ENCODE results near the gene FSCB. TPM values are rescaled to one million over a fixed set of nuclear protein-coding genes. Genes with fewer than 3 reads are reported as not detected.

The FSCB gene
- total RNA-seq, 1 experiment from 2014 or later: not detected

GRCh38 chr14:44497148-44497547 is 9.9 kb downstream of the FSCB start:
- H3K4me3 ChIP-seq (ENCODE audit: low read depth in 2 of 2, low read length in 2 of 2): no peak overlapping the region
- no peaks in the 10 kb centered on the region for H3K36me3 ChIP-seq (ENCODE audit: control insufficient read depth, insufficient read depth, low read length)
- no peak for ATAC-seq
- no TSS peak for BruUV-seq (replicated peaks)
- DNase-seq (ENCODE audit: low read depth, low spot score): no peak
- ChIA-PET CTCF (no interaction called here), POLR2A (no interaction called here)
- no peaks in the 10 kb centered on the region for H3K9me3 ChIP-seq (ENCODE audit: control insufficient read depth, insufficient read depth, low read depth, low read length)
- no peaks in the 10 kb centered on the region for H3K4me1 ChIP-seq (ENCODE audit: control insufficient read depth, insufficient read depth, low read length)
- no peak overlapping the region for H3K27ac ChIP-seq (ENCODE audit: low read length)
- no peaks in the 10 kb centered on the region for H3K27me3 ChIP-seq (ENCODE audit: control insufficient read depth, insufficient read depth, low read length)
- TF ChIP-seq TCF7L2 (IDR thresholded peaks at IDR 0.05; ENCODE audit: low read depth, low read length): no peak
- TF ChIP-seq, protein P1, sequence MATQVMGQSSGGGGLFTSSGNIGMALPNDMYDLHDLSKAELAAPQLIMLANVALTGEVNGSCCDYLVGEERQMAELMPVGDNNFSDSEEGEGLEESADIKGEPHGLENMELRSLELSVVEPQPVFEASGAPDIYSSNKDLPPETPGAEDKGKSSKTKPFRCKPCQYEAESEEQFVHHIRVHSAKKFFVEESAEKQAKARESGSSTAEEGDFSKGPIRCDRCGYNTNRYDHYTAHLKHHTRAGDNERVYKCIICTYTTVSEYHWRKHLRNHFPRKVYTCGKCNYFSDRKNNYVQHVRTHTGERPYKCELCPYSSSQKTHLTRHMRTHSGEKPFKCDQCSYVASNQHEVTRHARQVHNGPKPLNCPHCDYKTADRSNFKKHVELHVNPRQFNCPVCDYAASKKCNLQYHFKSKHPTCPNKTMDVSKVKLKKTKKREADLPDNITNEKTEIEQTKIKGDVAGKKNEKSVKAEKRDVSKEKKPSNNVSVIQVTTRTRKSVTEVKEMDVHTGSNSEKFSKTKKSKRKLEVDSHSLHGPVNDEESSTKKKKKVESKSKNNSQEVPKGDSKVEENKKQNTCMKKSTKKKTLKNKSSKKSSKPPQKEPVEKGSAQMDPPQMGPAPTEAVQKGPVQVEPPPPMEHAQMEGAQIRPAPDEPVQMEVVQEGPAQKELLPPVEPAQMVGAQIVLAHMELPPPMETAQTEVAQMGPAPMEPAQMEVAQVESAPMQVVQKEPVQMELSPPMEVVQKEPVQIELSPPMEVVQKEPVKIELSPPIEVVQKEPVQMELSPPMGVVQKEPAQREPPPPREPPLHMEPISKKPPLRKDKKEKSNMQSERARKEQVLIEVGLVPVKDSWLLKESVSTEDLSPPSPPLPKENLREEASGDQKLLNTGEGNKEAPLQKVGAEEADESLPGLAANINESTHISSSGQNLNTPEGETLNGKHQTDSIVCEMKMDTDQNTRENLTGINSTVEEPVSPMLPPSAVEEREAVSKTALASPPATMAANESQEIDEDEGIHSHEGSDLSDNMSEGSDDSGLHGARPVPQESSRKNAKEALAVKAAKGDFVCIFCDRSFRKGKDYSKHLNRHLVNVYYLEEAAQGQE (IDR thresholded peaks at IDR 0.05; ENCODE audit: insufficient read depth in 1 of 2, low read depth in 2 of 2, low read length in 1 of 2): no peak
- TF ChIP-seq, protein P2, sequence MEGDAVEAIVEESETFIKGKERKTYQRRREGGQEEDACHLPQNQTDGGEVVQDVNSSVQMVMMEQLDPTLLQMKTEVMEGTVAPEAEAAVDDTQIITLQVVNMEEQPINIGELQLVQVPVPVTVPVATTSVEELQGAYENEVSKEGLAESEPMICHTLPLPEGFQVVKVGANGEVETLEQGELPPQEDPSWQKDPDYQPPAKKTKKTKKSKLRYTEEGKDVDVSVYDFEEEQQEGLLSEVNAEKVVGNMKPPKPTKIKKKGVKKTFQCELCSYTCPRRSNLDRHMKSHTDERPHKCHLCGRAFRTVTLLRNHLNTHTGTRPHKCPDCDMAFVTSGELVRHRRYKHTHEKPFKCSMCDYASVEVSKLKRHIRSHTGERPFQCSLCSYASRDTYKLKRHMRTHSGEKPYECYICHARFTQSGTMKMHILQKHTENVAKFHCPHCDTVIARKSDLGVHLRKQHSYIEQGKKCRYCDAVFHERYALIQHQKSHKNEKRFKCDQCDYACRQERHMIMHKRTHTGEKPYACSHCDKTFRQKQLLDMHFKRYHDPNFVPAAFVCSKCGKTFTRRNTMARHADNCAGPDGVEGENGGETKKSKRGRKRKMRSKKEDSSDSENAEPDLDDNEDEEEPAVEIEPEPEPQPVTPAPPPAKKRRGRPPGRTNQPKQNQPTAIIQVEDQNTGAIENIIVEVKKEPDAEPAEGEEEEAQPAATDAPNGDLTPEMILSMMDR (IDR thresholded peaks at IDR 0.05): no peak
- TF ChIP-seq POLR2AphosphoS5 (IDR thresholded peaks at IDR 0.05; ENCODE audit: low read depth, low read length): no peak
- TF ChIP-seq SIN3A (IDR thresholded peaks at IDR 0.05; ENCODE audit: borderline replicate concordance, insufficient read depth, low read depth, low read length): no peak
- in situ Hi-C loops (cut with HindIII; ENCODE audit: low pct_unique_long_range_greater_than_20kb, low sequenced_read_pairs): no loop called here
- intact Hi-C loops (cut with micrococcal nuclease; ENCODE audit: unreplicated experiment): no loop called here

DNA sequence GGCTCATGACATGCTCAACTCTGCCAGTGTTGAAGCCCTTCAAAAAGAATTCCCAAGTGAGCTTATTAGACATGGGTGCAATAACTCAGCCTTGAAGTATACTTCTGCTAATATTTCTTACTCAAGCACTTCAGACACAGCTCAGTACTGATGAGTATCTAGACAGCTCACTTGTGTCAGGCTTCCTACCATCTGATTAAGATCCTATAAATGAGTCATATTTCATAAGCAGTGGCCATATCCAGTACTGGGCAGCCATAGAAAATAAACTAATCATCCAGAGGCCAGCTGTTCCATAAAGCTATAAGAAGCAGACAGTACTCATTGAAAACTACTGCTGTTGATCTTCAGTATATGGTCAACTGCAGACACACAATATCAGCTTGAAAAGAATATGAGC is 12.9 kb downstream of the FSCB start:
- in situ Hi-C loops (cut with HindIII; ENCODE audit: low pct_unique_long_range_greater_than_20kb, low sequenced_read_pairs) (no loop called here), intact Hi-C loops (cut with micrococcal nuclease; ENCODE audit: unreplicated experiment) (no loop called here)
- ATAC-seq (no peak), DNase-seq (ENCODE audit: low read depth, low spot score) (no peak)
- CTCF ChIA-PET: no interaction called here
- H3K27me3 ChIP-seq (ENCODE audit: control insufficient read depth, insufficient read depth, low read length): no peaks in the 10 kb centered on the region
- no peaks in the 10 kb centered on the region for H3K4me1 ChIP-seq (ENCODE audit: control insufficient read depth, insufficient read depth, low read length)
- H3K4me3 ChIP-seq (ENCODE audit: low read depth in 2 of 2, low read length in 2 of 2): no peak overlapping the region
- TF ChIP-seq TCF7L2 (IDR thresholded peaks at IDR 0.05; ENCODE audit: low read depth, low read length): no peak
- no peak for TF ChIP-seq SIN3A (IDR thresholded peaks at IDR 0.05; ENCODE audit: borderline replicate concordance, insufficient read depth, low read depth, low read length)
- TF ChIP-seq, protein P2 (IDR thresholded peaks at IDR 0.05): no peak
- TF ChIP-seq POLR2AphosphoS5 (IDR thresholded peaks at IDR 0.05; ENCODE audit: low read depth, low read length): no peak
- H3K9me3 ChIP-seq (ENCODE audit: control insufficient read depth, insufficient read depth, low read depth, low read length): no peaks in the 10 kb centered on the region
- POLR2A ChIA-PET: no interaction called here
- H3K27ac ChIP-seq (ENCODE audit: low read length): no peak overlapping the region
- BruUV-seq (replicated peaks): no TSS peak
- H3K36me3 ChIP-seq (ENCODE audit: control insufficient read depth, insufficient read depth, low read length): no peaks in the 10 kb centered on the region

All from Panc1 (cell line).